Kidney (tissue), 14 donors: ENCODE results near the gene WDR64. TPM values are rescaled to one million over a fixed set of nuclear protein-coding genes. Genes with fewer than 3 reads are reported as not detected.

Experiments
- DNase-seq, 5 donors: peaks; one replicate each; pipeline ENCODE4 v3.0.0-alpha.2; 2013 to 2020
- FAIRE-seq: peaks from 2 replicates; lab custom pipeline; 2012; peaks lifted over from hg19 to GRCh38; lab: Jason Lieb, UNC
- H3K27ac ChIP-seq, 2 donors: one replicate each; pipeline ENCODE4 v1.7.0; 2013; ENCODE audit warnings: low read depth in 2 of 2, low read length in 2 of 2, inconsistent platforms in 1 of 2
- H3K27me3 ChIP-seq: one replicate; pipeline ENCODE4 v1.7.1; 2013; ENCODE audit warnings: low read length, inconsistent platforms; ENCODE audit not compliant: control insufficient read depth, insufficient read depth
- H3K36me3 ChIP-seq, 3 donors: one replicate each; pipeline versions ENCODE4 v1.7.0 to v1.7.1; 2013; ENCODE audit warnings: low read length in 3 of 3, control low read depth in 1 of 3, inconsistent platforms in 1 of 3; ENCODE audit not compliant: insufficient read depth in 3 of 3, control insufficient read depth in 2 of 3
- H3K4me1 ChIP-seq, 3 donors: one replicate each; pipeline versions ENCODE4 v1.7.0 to v1.7.1; 2013; ENCODE audit warnings: low read length in 3 of 3, inconsistent platforms in 1 of 3, low read depth in 1 of 3; ENCODE audit not compliant: control insufficient read depth in 2 of 3, insufficient read depth in 2 of 3
- H3K4me3 ChIP-seq, 3 donors: one replicate each; pipeline versions ENCODE4 v1.7.0 to v1.8.1; 2013; ENCODE audit warnings: low read length in 3 of 3, control low read depth in 1 of 3, inconsistent platforms in 1 of 3
- H3K9ac ChIP-seq, 3 donors: one replicate each; pipeline versions ENCODE4 v1.7.0 to v1.7.1; 2013; ENCODE audit warnings: low read length in 3 of 3, control low read depth in 1 of 3, inconsistent platforms in 1 of 3
- H3K9me3 ChIP-seq, 3 donors: one replicate each; pipeline versions ENCODE4 v1.7.0 to v1.7.1; 2013; ENCODE audit warnings: low read length in 3 of 3, control low read depth in 1 of 3, inconsistent platforms in 1 of 3; ENCODE audit not compliant: control insufficient read depth in 2 of 3, insufficient read depth in 1 of 3
- intact Hi-C: fragments of 100-400 bp; cut with DNase I; formaldehyde crosslinking; loops from one replicate; pipeline ENCODE4 v1.11.1; 2022
- polyA plus RNA-seq: library from polyadenylated mRNA; stranded (reverse); fragments of 350-450 nt; fragmentation: Illumina TruSeq; extraction: RNeasy Lipid Tissue Mini Kit (QIAGEN cat#74804); gene quantifications from one replicate; pipeline ENCODE4 v1.2.3, GENCODE V29; 2014; ENCODE audit warnings: low read depth, low replicate concordance; ENCODE audit not compliant: insufficient read depth
- total RNA-seq: library from RNA; stranded (reverse); fragmentation: NEBNext Ultra II Directional; extraction: Animal tissue kit (Norgen Biotek cat#: 25700); gene quantifications from one replicate; pipeline ENCODE4 v1.2.1, GENCODE V29; 2021
- TF ChIP-seq, protein P1 (sequence below): IDR thresholded peaks from 3 replicates; pipeline ENCODE4 v1.5.1; 2012; ENCODE audit warnings: mild to moderate bottlenecking, moderate library complexity, borderline replicate concordance; ENCODE audit not compliant: insufficient read depth; ENCODE audit errors: extremely low read depth
- donor health status: control.
- donor health status: control.
- donor health status: control.
- donor health status: control.
- donor health status: control.
- donor health status: DM: yes; HTN: yes; CAD: no.
- donor health status: Normal renal cell carcinoma (clear cell type).

WDR64 gene
- total and polyA plus RNA-seq, 2 donors from 2014 or later, result not detected

- H3K9ac ChIP-seq, result no peak overlapping the region
- TF ChIP-seq, protein P1, sequence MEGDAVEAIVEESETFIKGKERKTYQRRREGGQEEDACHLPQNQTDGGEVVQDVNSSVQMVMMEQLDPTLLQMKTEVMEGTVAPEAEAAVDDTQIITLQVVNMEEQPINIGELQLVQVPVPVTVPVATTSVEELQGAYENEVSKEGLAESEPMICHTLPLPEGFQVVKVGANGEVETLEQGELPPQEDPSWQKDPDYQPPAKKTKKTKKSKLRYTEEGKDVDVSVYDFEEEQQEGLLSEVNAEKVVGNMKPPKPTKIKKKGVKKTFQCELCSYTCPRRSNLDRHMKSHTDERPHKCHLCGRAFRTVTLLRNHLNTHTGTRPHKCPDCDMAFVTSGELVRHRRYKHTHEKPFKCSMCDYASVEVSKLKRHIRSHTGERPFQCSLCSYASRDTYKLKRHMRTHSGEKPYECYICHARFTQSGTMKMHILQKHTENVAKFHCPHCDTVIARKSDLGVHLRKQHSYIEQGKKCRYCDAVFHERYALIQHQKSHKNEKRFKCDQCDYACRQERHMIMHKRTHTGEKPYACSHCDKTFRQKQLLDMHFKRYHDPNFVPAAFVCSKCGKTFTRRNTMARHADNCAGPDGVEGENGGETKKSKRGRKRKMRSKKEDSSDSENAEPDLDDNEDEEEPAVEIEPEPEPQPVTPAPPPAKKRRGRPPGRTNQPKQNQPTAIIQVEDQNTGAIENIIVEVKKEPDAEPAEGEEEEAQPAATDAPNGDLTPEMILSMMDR, result no peak
- DNase-seq (no peak), FAIRE-seq (no peak)
- H3K36me3 ChIP-seq, result no peaks in the 10 kb centered on the region
- H3K27ac ChIP-seq, result no peak overlapping the region
- no peaks in the 10 kb centered on the region for H3K4me1 ChIP-seq
- H3K27me3 ChIP-seq, result no peaks in the 10 kb centered on the region
- H3K4me3 ChIP-seq, result no peak overlapping the region
- intact Hi-C loops, result no loop called here
- no peaks in the 10 kb centered on the region for H3K9me3 ChIP-seq
Observed at GRCh38 chr1:241660424-241660972, 8.4 kb downstream of the WDR64 start.

DNA sequence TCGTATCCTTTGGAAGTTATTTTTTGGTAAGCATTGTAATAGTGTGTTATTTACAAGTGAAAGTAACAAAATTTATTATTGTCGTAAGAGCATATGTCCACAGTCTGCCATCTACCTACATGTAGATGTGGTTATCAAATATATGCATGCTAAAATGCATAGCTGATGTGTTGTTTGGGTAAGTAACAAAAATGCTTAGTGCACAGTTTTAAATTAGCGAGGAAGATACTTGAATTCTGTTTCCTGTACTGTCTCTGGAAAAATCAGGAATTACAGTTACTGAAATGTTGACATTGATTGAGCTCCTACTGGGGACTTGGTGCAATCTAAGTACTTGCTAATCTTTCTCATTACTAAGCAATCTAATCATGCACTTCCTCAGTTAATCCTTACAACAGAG is 14.3 kb downstream of the WDR64 start:
- DNase-seq, result no peak
- Histone ChIP-seq H3K27ac (no peak overlapping the region), H3K9me3 (no peaks in the 10 kb centered on the region), H3K27me3 (no peaks in the 10 kb centered on the region), H3K4me3 (no peak overlapping the region), H3K9ac (no peak overlapping the region), H3K4me1 (no peaks in the 10 kb centered on the region), H3K36me3 (no peaks in the 10 kb centered on the region)
- intact Hi-C loops, result no loop called here
- no peak for FAIRE-seq
- TF ChIP-seq, protein P1, result no peak

DNA sequence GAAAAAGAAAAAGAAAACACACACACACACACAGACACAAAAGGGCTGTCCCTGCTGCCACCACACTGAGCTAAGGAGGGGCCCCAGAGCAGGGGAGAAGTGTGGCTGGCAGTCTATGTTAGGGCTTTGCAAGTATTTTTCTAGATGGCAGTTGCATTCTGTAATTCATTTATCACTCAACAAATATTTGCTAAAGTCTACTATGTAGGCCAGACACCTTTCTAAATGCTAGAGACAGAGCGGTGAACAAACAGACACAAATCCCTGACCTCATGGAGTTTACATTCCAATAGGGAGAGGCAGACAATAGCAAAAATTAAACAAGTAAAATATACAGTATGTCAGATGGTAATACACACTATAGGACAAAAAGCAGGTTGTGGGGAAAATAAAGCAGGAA is 20.2 kb downstream of the WDR64 start:
- TF ChIP-seq, protein P1, result no peak
- H3K9me3 ChIP-seq, result no peaks in the 10 kb centered on the region
- H3K4me1 ChIP-seq, result no peaks in the 10 kb centered on the region
- H3K36me3 ChIP-seq, result no peaks in the 10 kb centered on the region
- no peak overlapping the region for H3K9ac ChIP-seq
- intact Hi-C loops, result no loop called here
- DNase-seq (no peak), FAIRE-seq (no peak)
- no peaks in the 10 kb centered on the region for H3K27me3 ChIP-seq
- H3K27ac ChIP-seq, result no peak overlapping the region
- H3K4me3 ChIP-seq, result no peak overlapping the region
